ENCODE data around the gene ZNF432. TPM values are rescaled to one million over a fixed set of nuclear protein-coding genes. Genes with fewer than 3 reads are reported as not detected.

ZNF432 gene
- total and polyA plus RNA-seq, 10 of the 15 experiments (the other 5 are each of a cell fraction or from before 2014, with no cell fraction given), result 1.7 to 7.2 (median 4.3) TPM

- TF ChIP-seq ZNF687 (IDR thresholded peaks at IDR 0.05) (no peak), RELA (IDR thresholded peaks at IDR 0.05; ENCODE audit: borderline replicate concordance, partially characterized antibody) (peak; percentile 46), CBFB (IDR thresholded peaks at IDR 0.05; ENCODE audit: low read depth) (peak; percentile 90), MEF2A (IDR thresholded peaks at IDR 0.05; ENCODE audit: insufficient read depth, low read depth, low read length) (0 out of 2 replicates have a peak, but pooled peaks have one; percentile 27), CTCF (IDR thresholded peaks at IDR 0.05 in 2 of 3, conservative IDR thresholded peaks at IDR 0.05 in 1 of 3; ENCODE audit: control insufficient read depth in 2 of 3, extremely low read depth in 1 of 3, insufficient read depth in 1 of 3, low read depth in 3 of 3, low read length in 3 of 3) (no peak), SKIL (IDR thresholded peaks at IDR 0.05; ENCODE audit: low read depth, poor library complexity, severe bottlenecking) (no peak), MYC (IDR thresholded peaks at IDR 0.05; ENCODE audit: insufficient read depth, insufficient read length, insufficient replicate concordance, low read length, severe bottlenecking) (no peak), ZNF207 (IDR thresholded peaks at IDR 0.05; ENCODE audit: borderline replicate concordance) (peak; percentile 86; the same call in 1 of the 2 replicates), GATAD2B (conservative IDR thresholded peaks at IDR 0.05; ENCODE audit: low read depth) (no peak), HDAC2 (IDR thresholded peaks at IDR 0.05) (no peak), HSF1 (IDR thresholded peaks at IDR 0.05; ENCODE audit: low read depth, low read length) (no peak; the same call in 1 of the 2 replicates), JUND (IDR thresholded peaks at IDR 0.05; ENCODE audit: low read depth, low read length) (no peak), CEBPB (IDR thresholded peaks at IDR 0.05; ENCODE audit: borderline replicate concordance in 1 of 2, low read depth in 2 of 2, low read length in 2 of 2) (no peak), CHD1 (IDR thresholded peaks at IDR 0.05; ENCODE audit: low read depth, low read length) (no peak), IRF3 (IDR thresholded peaks at IDR 0.05) (no peak), RAD51 (IDR thresholded peaks at IDR 0.05) (no peak), SREBF1 (IDR thresholded peaks at IDR 0.05; ENCODE audit: low read length) (no peak), NFIC (IDR thresholded peaks at IDR 0.05; ENCODE audit: low read depth, low read length) (no peak)
These were observed 20.4 kb downstream of the ZNF432 start, which contains the start of gene ZNF614 (continued) for GRCh38 chr19:52028027-52028779.
